RPMI8226 (cell line): ENCODE data around the gene SERHL2.
"Not testable (repeated sequence)": the region's sequence is repeated elsewhere in the genome, so short reads cannot be mapped to it uniquely, and the experiment has no call there.

ENCODE experiments used
- DNase-seq: peaks from one replicate; pipeline ENCODE4 v3.0.0-alpha.2; 2015

Gene SERHL2

GRCh38 chr22:42577141-42577540 is 23.4 kb downstream of the SERHL2 start:
- DNase-seq = not testable (repeated sequence)

GRCh38 chr22:42577623-42578240 is 24.0 kb downstream of the SERHL2 start:
- DNase-seq = no peak

GRCh38 chr22:42580040-42580439 is 26.3 kb downstream of the SERHL2 start:
- not testable (repeated sequence) for DNase-seq

GRCh38 chr22:42581194-42581761 is 27.5 kb downstream of the SERHL2 start:
- DNase-seq = not testable (repeated sequence)

GRCh38 chr22:42581762-42582716 is 28.3 kb downstream of the SERHL2 start:
- peak; percentile 83 for DNase-seq

DNA sequence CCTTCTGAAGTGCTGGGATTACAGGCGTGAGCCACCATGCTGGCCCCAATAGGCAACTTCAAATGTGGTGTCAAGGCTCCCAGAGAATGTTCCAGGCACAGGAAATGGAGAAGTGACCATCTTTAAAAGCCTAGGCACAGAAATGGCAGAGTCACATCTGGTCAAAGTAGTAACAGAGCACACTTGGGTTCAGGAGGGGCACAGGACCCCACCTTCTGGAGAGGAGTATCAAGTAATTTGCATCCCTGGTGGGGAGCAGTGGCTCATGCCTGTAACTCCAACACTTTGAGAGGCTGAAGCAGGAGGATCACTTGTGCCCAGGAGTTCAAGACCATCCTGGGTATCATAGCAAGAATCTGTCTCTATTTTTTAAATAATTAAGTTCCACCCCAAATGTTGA is 29.2 kb downstream of the SERHL2 start:
- no peak for DNase-seq

DNA sequence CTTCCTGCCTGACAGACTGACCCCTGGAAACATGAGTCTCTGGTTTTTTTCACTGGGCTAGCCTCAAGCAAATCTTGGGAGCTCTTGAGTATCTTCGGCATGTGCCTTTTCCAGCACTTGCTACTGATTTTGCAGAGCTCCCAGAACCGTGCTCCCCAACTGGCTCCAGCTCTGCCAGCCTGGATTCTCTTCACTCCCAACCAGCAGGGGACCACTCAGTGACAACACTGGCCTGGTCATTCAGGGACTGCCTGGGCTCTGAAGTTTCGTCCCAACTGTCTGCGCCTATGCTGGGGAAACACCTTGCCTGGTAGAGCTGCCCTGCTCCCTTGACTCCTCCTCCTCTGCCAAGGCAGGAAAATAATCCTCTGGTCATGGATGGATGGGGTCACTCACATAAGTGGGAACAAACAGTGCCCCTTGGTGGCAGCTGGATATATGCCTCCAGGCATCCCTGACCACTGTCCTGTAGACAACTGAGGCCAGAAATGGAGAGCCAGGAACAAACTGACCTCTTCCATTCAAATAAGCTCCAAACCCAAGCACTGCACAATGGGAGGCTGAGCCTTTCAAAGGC is 30.7 kb downstream of the SERHL2 start:
- DNase-seq = no peak

GRCh38 chr22:42585096-42585495 is 31.3 kb downstream of the SERHL2 start:
- no peak for DNase-seq

DNA sequence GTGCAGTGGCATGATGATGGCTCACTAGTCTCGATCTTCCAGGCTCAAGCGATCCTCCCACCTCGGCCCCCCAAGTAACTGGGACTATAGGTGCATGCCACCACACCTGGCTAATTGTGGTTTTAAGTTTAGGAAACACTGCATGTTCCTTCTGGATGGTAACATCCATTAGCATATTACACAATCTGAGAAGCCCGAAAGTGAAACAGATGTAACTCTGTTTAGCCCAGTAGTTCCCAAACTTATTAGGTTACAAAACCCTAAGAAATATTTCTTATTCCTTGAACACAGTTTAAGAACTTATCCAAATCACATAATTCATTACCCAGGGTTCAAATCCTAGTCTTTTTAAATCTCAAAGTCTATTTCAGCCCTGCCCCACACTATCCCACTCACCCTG is 32.6 kb downstream of the SERHL2 start:
- DNase-seq = no peak

- no peak for DNase-seq
These were observed 33.9 kb downstream of the SERHL2 start for GRCh38 chr22:42587588-42588175.

- no peak for DNase-seq
These were observed 38.2 kb downstream of the SERHL2 start for GRCh38 chr22:42591987-42592386.

GRCh38 chr22:42595434-42595833 is 41.7 kb downstream of the SERHL2 start:
- no peak for DNase-seq

DNA sequence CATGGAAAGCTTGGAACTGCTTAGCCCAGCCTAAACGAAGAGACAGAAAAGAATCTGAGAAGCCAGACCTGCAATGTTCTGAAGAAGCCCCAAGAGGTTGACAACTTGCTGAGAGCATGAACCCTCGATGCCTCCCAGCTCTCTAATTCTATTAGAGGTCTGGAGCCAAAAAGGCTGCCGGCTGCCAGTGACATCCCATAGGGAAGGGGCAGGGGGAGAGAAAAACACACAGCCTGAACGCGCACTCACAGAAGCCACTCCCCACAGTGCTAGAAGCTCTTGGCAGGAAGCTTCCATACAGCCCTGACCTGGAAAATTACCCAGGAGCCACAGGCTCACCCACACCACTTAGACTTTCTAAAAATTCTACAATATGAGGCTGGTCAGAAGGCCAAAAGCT is 42.6 kb downstream of the SERHL2 start:
- no peak for DNase-seq

- no peak for DNase-seq
These were observed 43.2 kb downstream of the SERHL2 start for GRCh38 chr22:42596863-42597530.

- DNase-seq = no peak
These were observed 48.2 kb downstream of the SERHL2 start for GRCh38 chr22:42601879-42602465.

GRCh38 chr22:42602470-42602869 is 48.7 kb downstream of the SERHL2 start:
- no peak for DNase-seq

- DNase-seq = no peak
These were observed 49.7 kb downstream of the SERHL2 start for GRCh38 chr22:42603427-42603826.

GRCh38 chr22:42604403-42604802 is 50.6 kb downstream of the SERHL2 start:
- DNase-seq = no peak

DNA sequence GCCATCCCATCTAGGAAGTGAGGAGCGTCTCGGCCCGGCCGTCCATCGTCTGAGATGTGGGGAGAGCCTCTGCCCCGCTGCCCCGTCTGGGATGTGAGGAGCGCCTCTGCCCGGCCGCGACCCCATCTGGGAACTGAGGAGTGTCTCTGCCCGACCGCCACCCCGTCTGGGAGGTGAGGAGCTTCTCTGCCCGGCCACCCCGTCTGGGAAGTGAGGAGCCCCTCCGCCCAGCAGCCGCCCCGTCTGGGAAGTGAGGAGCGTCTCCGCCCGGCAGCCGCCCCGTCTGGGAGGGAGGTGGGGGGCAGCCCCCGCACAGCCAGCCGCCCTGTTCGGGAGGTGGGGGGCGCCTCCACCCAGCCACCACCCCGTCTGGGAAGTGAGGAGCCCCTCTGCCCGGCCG is 53.9 kb downstream of the SERHL2 start:
- not testable (repeated sequence) for DNase-seq

DNA sequence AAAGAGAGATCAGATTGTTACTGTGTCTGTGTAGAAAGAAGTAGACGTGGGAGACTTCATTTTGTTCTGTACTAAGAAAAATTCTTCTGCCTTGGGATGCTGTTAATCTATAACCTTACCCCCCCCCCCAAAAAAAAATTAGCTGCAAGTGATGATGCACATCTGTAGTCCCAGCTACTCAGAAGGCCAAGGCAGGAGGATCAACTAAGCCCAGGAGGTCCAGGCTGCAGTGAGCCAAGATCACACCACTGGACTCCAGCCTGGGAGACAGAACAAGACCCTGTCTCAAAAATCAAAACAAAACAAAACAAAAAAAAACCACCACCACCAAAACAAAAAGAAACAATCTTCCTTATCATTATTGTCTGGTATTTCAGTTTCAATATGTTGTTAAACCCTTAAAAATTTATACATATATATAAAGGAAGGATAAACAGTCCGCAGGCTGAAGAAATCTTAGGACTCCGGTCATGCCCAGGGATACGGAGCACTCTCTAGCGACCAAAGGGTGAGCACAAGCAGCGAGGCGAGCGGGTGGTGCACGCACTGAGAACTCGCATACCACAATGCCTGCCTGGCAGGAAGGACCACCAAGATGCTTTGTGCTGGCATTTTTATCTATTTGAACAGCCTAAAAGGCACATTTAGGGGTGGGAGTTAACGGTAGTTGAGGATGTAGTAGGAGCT is 54.5 kb downstream of the SERHL2 start:
- no peak for DNase-seq

DNA sequence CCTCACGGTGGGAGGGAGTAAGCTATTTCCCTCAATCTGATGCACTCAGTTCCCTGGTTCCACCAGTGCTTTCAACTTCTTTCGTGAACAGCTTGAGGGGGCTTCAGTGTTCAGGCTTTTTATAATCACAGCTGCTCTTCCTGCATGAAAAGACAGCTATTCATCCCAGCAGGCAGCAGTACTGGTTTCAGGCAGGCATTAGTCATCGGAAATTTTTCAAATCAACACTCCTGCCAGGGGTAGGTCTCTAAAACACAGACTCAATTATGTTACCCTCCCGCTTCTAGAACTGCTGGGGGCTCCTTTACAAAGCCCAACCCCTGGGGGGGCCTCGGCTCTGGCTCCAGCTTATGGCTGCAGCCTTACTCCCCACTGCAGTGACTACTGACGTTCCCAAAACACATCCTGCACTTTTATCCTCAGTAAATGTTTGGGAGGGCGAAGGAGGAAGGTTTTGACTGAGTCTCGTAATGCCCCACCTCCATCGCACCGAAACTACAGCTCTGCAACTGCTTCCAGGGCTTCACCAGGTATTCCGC is 55.1 kb downstream of the SERHL2 start:
- DNase-seq = no peak
